ENCODE measurements around the gene PWWP2B. TPM values are rescaled to one million over a fixed set of nuclear protein-coding genes. Genes with fewer than 3 reads are reported as not detected.
A peak's percentile ranks its signal among the peaks of the same experiment; 100 is the strongest.

Gene PWWP2B
- total RNA-seq, 2 experiments from 2014 or later, result 5.5 to 6.3 TPM

- Mint-ChIP-seq H3K36me3 (ENCODE audit: low read depth) (no peaks in the 10 kb centered on the region), H3K27me3 (no peaks in the 10 kb centered on the region), H3K9me3 (no peaks in the 10 kb centered on the region), H3K27ac (no peak overlapping the region), H3K4me3 (no peak overlapping the region), H3K4me1 (no peaks in the 10 kb centered on the region)
- CTCF ChIA-PET, result no interaction called here
- DNase-seq, result no peak
- POLR2A ChIA-PET, result no interaction called here
These were observed 40.3 kb upstream of the PWWP2B start for GRCh38 chr10:132356621-132357195.

GRCh38 chr10:132357286-132358058 lies 39.5 kb upstream of the PWWP2B start:
- Mint-ChIP-seq H3K4me1 (no peaks in the 10 kb centered on the region), H3K36me3 (ENCODE audit: low read depth) (no peaks in the 10 kb centered on the region), H3K4me3 (no peak overlapping the region), H3K27ac (no peak overlapping the region), H3K9me3 (no peaks in the 10 kb centered on the region), H3K27me3 (no peaks in the 10 kb centered on the region)
- POLR2A ChIA-PET, result no interaction called here
- DNase-seq, result no peak
- CTCF ChIA-PET, result no interaction called here

GRCh38 chr10:132359305-132360040 lies 37.5 kb upstream of the PWWP2B start:
- Mint-ChIP-seq H3K36me3 (ENCODE audit: low read depth) (no peaks in the 10 kb centered on the region), H3K4me3 (no peak overlapping the region), H3K9me3 (no peaks in the 10 kb centered on the region), H3K27me3 (no peaks in the 10 kb centered on the region), H3K27ac (no peak overlapping the region), H3K4me1 (no peaks in the 10 kb centered on the region)
- DNase-seq, result no peak
- POLR2A ChIA-PET, result no interaction called here
- CTCF ChIA-PET, result interaction anchor here (1.1 to 1.8 kb wide), 2 partner anchors 9 to 17 kb away, joined by 3 to 4 read pairs; no protein-coding TSS in a partner anchor

- Mint-ChIP-seq H3K27me3 (no peaks in the 10 kb centered on the region), H3K27ac (no peak overlapping the region), H3K9me3 (no peaks in the 10 kb centered on the region), H3K36me3 (ENCODE audit: low read depth) (no peaks in the 10 kb centered on the region), H3K4me1 (no peaks in the 10 kb centered on the region), H3K4me3 (no peak overlapping the region)
- peak; percentile 25 for DNase-seq
- ChIA-PET CTCF (interaction anchor here (1.1 to 1.8 kb wide), 4 partner anchors 8 to 86 kb away, joined by 3 to 4 read pairs (median 4); no protein-coding TSS in a partner anchor), POLR2A (no interaction called here)
These were observed 36.1 kb upstream of the PWWP2B start for GRCh38 chr10:132360766-132361447.

GRCh38 chr10:132361581-132362101 lies 35.4 kb upstream of the PWWP2B start:
- POLR2A ChIA-PET, result no interaction called here
- H3K9me3 Mint-ChIP-seq, result no peaks in the 10 kb centered on the region
- CTCF ChIA-PET, result interaction anchor here (1.5 kb wide), 2 partner anchors 14 to 85 kb away, joined by 4 read pairs; no protein-coding TSS in a partner anchor
- H3K4me1 Mint-ChIP-seq, result no peaks in the 10 kb centered on the region
- H3K27ac Mint-ChIP-seq, result no peak overlapping the region
- H3K4me3 Mint-ChIP-seq, result no peak overlapping the region
- H3K36me3 Mint-ChIP-seq (ENCODE audit: low read depth), result no peaks in the 10 kb centered on the region
- DNase-seq, result no peak
- H3K27me3 Mint-ChIP-seq, result no peaks in the 10 kb centered on the region

GRCh38 chr10:132362151-132362611 lies 34.8 kb upstream of the PWWP2B start:
- no peaks in the 10 kb centered on the region for H3K27me3 Mint-ChIP-seq
- ChIA-PET POLR2A (no interaction called here), CTCF (interaction anchor here (1.2 kb wide), 1 partner anchor 9 kb away, joined by 3 read pairs; no protein-coding TSS in a partner anchor)
- H3K4me1 Mint-ChIP-seq, result no peaks in the 10 kb centered on the region
- H3K4me3 Mint-ChIP-seq, result no peak overlapping the region
- H3K36me3 Mint-ChIP-seq (ENCODE audit: low read depth), result no peaks in the 10 kb centered on the region
- no peak for DNase-seq
- H3K9me3 Mint-ChIP-seq, result no peaks in the 10 kb centered on the region
- no peak overlapping the region for H3K27ac Mint-ChIP-seq

- no peaks in the 10 kb centered on the region for H3K9me3 Mint-ChIP-seq
- no peak overlapping the region for H3K4me3 Mint-ChIP-seq
- H3K27ac Mint-ChIP-seq, result no peak overlapping the region
- H3K4me1 Mint-ChIP-seq, result no peaks in the 10 kb centered on the region
- CTCF ChIA-PET, result interaction anchor here (1.2 kb wide), 1 partner anchor 10 kb away, joined by 3 read pairs; no protein-coding TSS in a partner anchor
- no peaks in the 10 kb centered on the region for H3K27me3 Mint-ChIP-seq
- H3K36me3 Mint-ChIP-seq (ENCODE audit: low read depth), result no peaks in the 10 kb centered on the region
- DNase-seq, result no peak
- POLR2A ChIA-PET, result no interaction called here
These were observed 33.6 kb upstream of the PWWP2B start for GRCh38 chr10:132363376-132363775.

- Mint-ChIP-seq H3K4me3 (no peak overlapping the region), H3K36me3 (ENCODE audit: low read depth) (no peaks in the 10 kb centered on the region), H3K27ac (no peak overlapping the region), H3K27me3 (no peaks in the 10 kb centered on the region), H3K4me1 (no peaks in the 10 kb centered on the region), H3K9me3 (no peaks in the 10 kb centered on the region)
- ChIA-PET POLR2A (no interaction called here), CTCF (no interaction called here)
- DNase-seq, result no peak
These were observed 32.9 kb upstream of the PWWP2B start for GRCh38 chr10:132363921-132364593.

- Mint-ChIP-seq H3K4me3 (no peak overlapping the region), H3K27ac (no peak overlapping the region), H3K36me3 (ENCODE audit: low read depth) (no peaks in the 10 kb centered on the region), H3K9me3 (no peaks in the 10 kb centered on the region), H3K27me3 (no peaks in the 10 kb centered on the region), H3K4me1 (no peaks in the 10 kb centered on the region)
- CTCF ChIA-PET, result no interaction called here
- POLR2A ChIA-PET, result no interaction called here
- no peak for DNase-seq
These were observed 32.4 kb upstream of the PWWP2B start for GRCh38 chr10:132364594-132364970.

- H3K4me3 Mint-ChIP-seq, result no peak overlapping the region
- CTCF ChIA-PET, result no interaction called here
- H3K27ac Mint-ChIP-seq, result no peak overlapping the region
- no peaks in the 10 kb centered on the region for H3K36me3 Mint-ChIP-seq (ENCODE audit: low read depth)
- no peaks in the 10 kb centered on the region for H3K4me1 Mint-ChIP-seq
- no peaks in the 10 kb centered on the region for H3K27me3 Mint-ChIP-seq
- no peaks in the 10 kb centered on the region for H3K9me3 Mint-ChIP-seq
- POLR2A ChIA-PET, result no interaction called here
- DNase-seq, result no peak
These were observed 31.9 kb upstream of the PWWP2B start for GRCh38 chr10:132365102-132365501.

GRCh38 chr10:132366006-132366405 lies 31.0 kb upstream of the PWWP2B start:
- Mint-ChIP-seq H3K27me3 (no peaks in the 10 kb centered on the region), H3K9me3 (no peaks in the 10 kb centered on the region), H3K36me3 (ENCODE audit: low read depth) (no peaks in the 10 kb centered on the region)

GRCh38 chr10:132366499-132366898 lies 30.5 kb upstream of the PWWP2B start:
- Mint-ChIP-seq H3K27ac (no peak overlapping the region), H3K27me3 (no peaks in the 10 kb centered on the region), H3K9me3 (no peaks in the 10 kb centered on the region), H3K4me1 (no peaks in the 10 kb centered on the region), H3K36me3 (ENCODE audit: low read depth) (no peaks in the 10 kb centered on the region), H3K4me3 (no peak overlapping the region)
- DNase-seq, result no peak
- CTCF ChIA-PET, result no interaction called here
- POLR2A ChIA-PET, result no interaction called here

More at GRCh38 chr10:132366006-132366405, 31.0 kb upstream of the PWWP2B start:
- ChIA-PET POLR2A (no interaction called here), CTCF (no interaction called here)
- no peak for DNase-seq
- Mint-ChIP-seq H3K4me3 (no peak overlapping the region), H3K4me1 (no peaks in the 10 kb centered on the region), H3K27ac (no peak overlapping the region)

Measured in activated CD4-positive, alpha-beta memory T cell treated with anti-CD3 and anti-CD28 coated beads, Interleukin-2, amount 10 ng/mL, durations not matched to agents 7 days and 5 days (primary cell).